ENCODE data around the gene FUZ. TPM values are rescaled to one million over a fixed set of nuclear protein-coding genes. Genes with fewer than 3 reads are reported as not detected.

FUZ gene
- total RNA-seq (2021; fragmentation: NEBNext Ultra II Directional; extraction: Animal tissue kit (Norgen Biotek cat#: 25700)), result 10 to 100 TPM in 5 of 6 experiments, 1 to 10 TPM in 1; 9.4 to 14.2 (median 11.7) TPM
- long read RNA-seq, transcript FUZ-201 (11 exons, 1,675 nt), result major isoform, 6 of 13 reads
- long read RNA-seq, partial matches to known transcripts, result 0 of 13 reads
- long read RNA-seq, other reads (novel, unspliced or antisense), result 5 of 13 reads

- Mint-ChIP-seq H3K9me3 (no peaks in the 10 kb centered on the region), H3K27me3 (ENCODE audit: insufficient read depth) (peaks cover 12% of the 10 kb centered on the region), H3K4me1 (ENCODE audit: low read depth) (peaks cover 38% of the 10 kb centered on the region), H3K27ac (peak within 1 kb of the TSS; percentile 99), H3K36me3 (ENCODE audit: low read depth) (no peaks in the 10 kb centered on the region), H3K4me3 (peak within 1 kb of the TSS; percentile 93)
- peak; percentile 99 for DNase-seq
- peak; percentile 58 for TF ChIP-seq CTCF (IDR thresholded peaks at IDR 0.05)
Observed at GRCh38 chr19:49812997-49813861, at the start of gene FUZ. TSS of gene FUZ (minus strand) at chr19:49813292. CDS start at chr19:49813106, 186 bp downstream.

GRCh38 chr19:49862391-49863253 is 49.5 kb upstream of the FUZ start:
- peaks cover 5% of the 10 kb centered on the region; the same call in 1 of the 2 replicates for H3K9me3 Mint-ChIP-seq
- H3K36me3 Mint-ChIP-seq (ENCODE audit: low read depth), result peaks cover 38% of the 10 kb centered on the region
- no peak overlapping the region for H3K27ac Mint-ChIP-seq
- no peak for DNase-seq
- H3K4me3 Mint-ChIP-seq, result no peak overlapping the region
- H3K4me1 Mint-ChIP-seq (ENCODE audit: low read depth), result peaks cover 42% of the 10 kb centered on the region
- peaks cover 18% of the 10 kb centered on the region for H3K27me3 Mint-ChIP-seq (ENCODE audit: insufficient read depth)
- TF ChIP-seq CTCF (IDR thresholded peaks at IDR 0.05), result peak; percentile 53

GRCh38 chr19:49861541-49862378 is 48.7 kb upstream of the FUZ start:
- no peak for DNase-seq
- Mint-ChIP-seq H3K4me1 (ENCODE audit: low read depth) (peaks cover 37% of the 10 kb centered on the region), H3K9me3 (peaks cover 5% of the 10 kb centered on the region; the same call in 1 of the 2 replicates), H3K27ac (no peak overlapping the region), H3K4me3 (no peak overlapping the region), H3K36me3 (ENCODE audit: low read depth) (peaks cover 37% of the 10 kb centered on the region), H3K27me3 (ENCODE audit: insufficient read depth) (peaks cover 18% of the 10 kb centered on the region)
- TF ChIP-seq CTCF (IDR thresholded peaks at IDR 0.05), result no peak

GRCh38 chr19:49861107-49861506 is 48.0 kb upstream of the FUZ start:
- TF ChIP-seq CTCF (IDR thresholded peaks at IDR 0.05), result no peak
- Mint-ChIP-seq H3K27ac (no peak overlapping the region), H3K9me3 (peaks cover 4% of the 10 kb centered on the region; the same call in 1 of the 2 replicates), H3K36me3 (ENCODE audit: low read depth) (peaks cover 30% of the 10 kb centered on the region), H3K4me3 (no peak overlapping the region), H3K27me3 (ENCODE audit: insufficient read depth) (peaks cover 17% of the 10 kb centered on the region), H3K4me1 (ENCODE audit: low read depth) (peaks cover 30% of the 10 kb centered on the region)
- no peak for DNase-seq

All from HFFc6 (cell line).